GM13976 (cell line): ENCODE data around the gene TRIM39.

Experiments used
- DNase-seq: peaks from one replicate; pipeline ENCODE4 v3.0.0; 2012; ENCODE audit warnings: low spot score
- in situ Hi-C: fragments of 300-500 bp; cut with MboI; formaldehyde crosslinking; loops from one replicate; pipeline ENCODE4 v1.12.0; 2022; ENCODE audit warnings: low sequenced_read_pairs, mixed read lengths, inconsistent platforms; ENCODE audit not compliant: unreplicated experiment
- TF ChIP-seq, protein P1 (sequence below): IDR thresholded peaks from 2 replicates; pipeline ENCODE4 v1.5.1; 2012; ENCODE audit warnings: borderline replicate concordance, mild to moderate bottlenecking; ENCODE audit not compliant: insufficient read depth; ENCODE audit errors: extremely low read depth, missing control alignments, control extremely low read depth

Gene TRIM39

DNA sequence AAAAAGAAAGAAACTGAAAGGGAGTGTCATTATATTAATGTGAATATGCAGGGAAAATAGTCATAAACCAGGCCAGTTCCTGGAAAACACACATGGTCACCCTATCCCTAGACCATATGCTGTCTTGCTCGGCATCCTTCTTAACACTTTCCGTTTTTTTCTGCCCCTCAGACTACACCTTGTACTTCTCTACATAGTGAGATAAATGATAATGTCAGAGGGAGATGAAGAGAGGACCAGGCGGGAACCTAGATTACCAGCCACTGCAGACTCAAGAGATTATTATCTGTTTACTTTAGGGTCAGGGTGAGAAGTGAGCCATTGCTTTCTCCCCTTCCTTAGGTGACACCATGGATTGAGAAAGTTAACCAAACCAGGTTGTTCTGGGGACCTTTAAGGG, 14.5 kb downstream of the TRIM39 start:
- no peak for DNase-seq
- TF ChIP-seq, protein P1, sequence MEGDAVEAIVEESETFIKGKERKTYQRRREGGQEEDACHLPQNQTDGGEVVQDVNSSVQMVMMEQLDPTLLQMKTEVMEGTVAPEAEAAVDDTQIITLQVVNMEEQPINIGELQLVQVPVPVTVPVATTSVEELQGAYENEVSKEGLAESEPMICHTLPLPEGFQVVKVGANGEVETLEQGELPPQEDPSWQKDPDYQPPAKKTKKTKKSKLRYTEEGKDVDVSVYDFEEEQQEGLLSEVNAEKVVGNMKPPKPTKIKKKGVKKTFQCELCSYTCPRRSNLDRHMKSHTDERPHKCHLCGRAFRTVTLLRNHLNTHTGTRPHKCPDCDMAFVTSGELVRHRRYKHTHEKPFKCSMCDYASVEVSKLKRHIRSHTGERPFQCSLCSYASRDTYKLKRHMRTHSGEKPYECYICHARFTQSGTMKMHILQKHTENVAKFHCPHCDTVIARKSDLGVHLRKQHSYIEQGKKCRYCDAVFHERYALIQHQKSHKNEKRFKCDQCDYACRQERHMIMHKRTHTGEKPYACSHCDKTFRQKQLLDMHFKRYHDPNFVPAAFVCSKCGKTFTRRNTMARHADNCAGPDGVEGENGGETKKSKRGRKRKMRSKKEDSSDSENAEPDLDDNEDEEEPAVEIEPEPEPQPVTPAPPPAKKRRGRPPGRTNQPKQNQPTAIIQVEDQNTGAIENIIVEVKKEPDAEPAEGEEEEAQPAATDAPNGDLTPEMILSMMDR, result no peak
- in situ Hi-C loops, result no loop called here

- in situ Hi-C loops, result no loop called here
- no peak for DNase-seq
- TF ChIP-seq, protein P1, result no peak
Measured at GRCh38 chr6:30341728-30342127, 15.0 kb downstream of the TRIM39 start.

DNA sequence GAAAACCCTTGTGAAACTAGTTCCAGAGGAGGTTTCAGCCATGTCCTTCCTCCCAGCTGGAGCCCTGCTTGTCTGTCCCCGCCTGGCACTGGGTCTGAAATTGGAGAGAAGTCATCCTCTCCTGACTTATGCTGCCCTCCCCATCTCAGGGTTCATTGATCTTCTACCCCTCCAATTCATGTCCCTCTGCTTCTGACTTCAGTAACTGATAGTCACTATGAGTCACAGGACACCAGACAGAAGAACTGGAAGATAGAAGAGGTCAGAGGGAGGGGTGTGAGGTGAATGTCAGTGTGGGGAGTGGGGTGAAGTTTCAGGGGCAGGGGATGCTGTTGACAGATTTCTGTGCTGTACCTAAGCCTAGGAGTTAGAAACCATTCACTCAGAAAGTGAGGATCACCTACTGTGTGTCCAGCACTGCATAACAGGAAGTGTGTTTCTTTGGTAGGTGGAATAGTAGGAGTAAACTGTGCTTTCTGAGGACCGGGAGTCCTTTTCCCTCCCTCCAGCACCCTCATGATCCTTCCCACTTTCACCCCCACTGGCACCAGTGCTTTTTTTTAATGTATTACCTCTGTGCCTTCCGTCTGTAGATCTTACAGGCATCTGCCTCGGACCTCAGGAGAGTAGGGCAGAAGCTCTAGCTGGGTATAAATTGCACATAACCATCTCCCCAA, 17.6 kb downstream of the TRIM39 start:
- in situ Hi-C loops, result no loop called here
- TF ChIP-seq, protein P1, result no peak
- DNase-seq, result no peak

DNA sequence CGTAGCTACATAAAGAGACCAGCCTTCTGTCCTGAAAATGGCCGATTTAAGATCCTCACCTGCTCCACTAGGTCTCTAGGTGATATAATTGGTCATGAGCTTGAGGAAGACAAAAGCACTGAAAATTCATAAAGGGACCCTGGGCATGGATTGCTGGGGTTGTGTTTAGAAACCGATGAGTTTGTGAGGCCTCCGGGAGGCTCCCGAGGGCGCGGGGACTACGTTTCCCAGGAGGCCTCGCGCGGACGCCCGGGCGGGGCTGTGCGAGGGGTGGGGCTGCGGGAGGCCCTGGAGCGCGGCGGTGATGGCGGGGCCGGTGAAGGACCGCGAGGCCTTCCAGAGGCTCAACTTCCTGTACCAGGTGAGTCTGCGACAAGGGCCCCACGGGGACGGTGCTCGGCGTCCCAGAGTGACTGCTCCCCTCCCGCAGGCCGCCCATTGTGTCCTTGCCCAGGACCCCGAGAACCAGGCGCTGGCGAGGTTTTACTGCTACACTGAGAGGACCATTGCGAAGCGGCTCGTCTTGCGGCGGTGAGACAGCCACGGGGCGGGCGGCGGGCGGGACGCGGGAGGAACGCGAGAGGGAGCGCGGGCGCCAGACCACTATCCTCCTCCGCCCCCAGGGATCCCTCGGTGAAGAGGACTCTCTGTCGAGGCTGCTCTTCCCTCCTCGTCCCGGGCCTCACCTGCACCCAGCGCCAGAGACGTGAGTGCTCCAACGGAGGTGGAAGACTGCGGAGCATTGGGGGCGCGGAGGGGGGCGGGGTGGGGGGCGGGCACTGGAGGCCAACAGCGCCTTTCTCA, 18.3 kb downstream of the TRIM39 start, which contains the start of gene RPP21:
Gene RPP21 (plus strand): TSS at position 289 of the 804 bp plus-strand sequence. CDS start 16 bp downstream, at position 305.
- TF ChIP-seq, protein P1, result no peak
- in situ Hi-C loops, result no loop called here
- DNase-seq, result peak; percentile 98

DNA sequence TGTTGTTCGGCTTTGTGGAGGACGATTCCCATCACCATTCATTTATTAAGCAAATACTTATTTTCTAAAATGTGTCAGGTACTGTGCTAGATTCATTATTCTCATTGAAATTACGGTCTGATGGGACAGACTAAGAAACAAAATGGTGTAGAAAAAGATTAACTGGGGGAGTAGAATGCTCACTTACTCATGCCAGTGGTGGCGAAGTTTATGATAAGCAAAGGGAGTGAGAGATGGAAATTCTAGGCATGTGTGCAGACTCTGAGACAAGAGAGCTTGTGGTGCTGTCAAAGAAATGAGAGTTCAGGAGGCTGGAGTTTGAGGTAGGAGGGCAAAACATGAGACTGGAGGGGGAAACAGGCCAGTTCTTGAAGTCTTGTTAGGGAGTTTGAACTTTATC, 19.1 kb downstream of the TRIM39 start:
- no peak for DNase-seq
- TF ChIP-seq, protein P1, result no peak
- in situ Hi-C loops, result no loop called here

DNA sequence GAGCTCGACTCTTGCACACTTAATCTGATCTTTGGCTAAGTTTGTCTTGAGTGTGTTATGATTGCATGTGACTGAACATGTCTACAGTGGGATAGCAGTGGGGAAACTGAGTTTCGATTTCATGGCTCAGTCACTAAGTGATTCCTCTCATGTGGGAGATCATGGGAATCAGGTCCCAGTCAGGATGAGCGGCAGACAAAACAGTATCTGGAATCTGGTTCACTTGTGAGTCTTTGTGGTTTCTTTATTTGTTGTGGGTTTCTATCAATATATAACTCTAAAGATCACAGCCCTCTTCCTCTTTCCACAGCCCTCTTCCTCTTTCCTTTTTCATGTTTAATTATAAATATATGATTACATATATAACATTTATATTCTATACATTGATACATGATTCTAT, 22.2 kb downstream of the TRIM39 start:
- DNase-seq, result no peak
- in situ Hi-C loops, result no loop called here
- TF ChIP-seq, protein P1, result no peak
